ENCODE results near the gene PXDN.

Gene PXDN

DNA sequence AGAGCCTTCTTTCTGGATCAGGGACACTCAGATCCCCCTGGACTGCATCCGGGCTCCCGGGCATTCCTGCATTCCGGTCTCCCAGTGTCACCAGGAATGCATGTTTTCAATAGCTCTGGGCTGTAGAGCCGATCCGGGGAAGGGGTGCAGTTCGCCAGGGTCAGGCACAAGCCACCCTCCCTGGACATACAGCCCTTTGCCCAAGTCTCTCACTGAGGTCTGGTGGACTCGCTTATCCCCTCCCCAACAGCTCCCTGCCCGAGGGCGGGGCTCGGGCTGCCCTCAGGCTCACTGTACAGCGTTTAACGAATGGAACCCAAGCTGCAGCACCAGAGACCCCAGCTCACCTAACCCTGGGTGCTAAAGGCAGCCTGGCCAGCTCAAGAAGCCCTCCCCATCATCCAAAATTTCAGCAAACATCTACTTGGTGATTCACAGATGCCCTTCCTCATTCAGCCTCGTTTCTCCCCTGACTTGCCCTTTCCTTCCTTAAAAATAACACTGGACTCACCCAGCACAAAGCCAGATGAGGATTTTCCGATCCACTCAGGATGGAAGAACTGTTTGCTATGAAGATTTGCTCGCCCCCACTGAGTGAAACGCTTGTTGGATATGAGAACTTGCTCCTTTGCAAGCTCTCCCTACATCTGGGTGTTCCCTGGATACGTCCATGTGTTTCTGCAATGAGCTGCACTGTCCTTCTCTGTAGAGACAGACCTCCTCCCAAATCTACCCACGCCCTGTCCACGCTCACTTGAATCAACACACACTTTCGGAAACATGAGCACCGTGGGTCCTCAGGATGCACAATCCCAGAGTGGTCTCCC is 58.1 kb downstream of the PXDN start:
- TF ChIP-seq, protein P1, sequence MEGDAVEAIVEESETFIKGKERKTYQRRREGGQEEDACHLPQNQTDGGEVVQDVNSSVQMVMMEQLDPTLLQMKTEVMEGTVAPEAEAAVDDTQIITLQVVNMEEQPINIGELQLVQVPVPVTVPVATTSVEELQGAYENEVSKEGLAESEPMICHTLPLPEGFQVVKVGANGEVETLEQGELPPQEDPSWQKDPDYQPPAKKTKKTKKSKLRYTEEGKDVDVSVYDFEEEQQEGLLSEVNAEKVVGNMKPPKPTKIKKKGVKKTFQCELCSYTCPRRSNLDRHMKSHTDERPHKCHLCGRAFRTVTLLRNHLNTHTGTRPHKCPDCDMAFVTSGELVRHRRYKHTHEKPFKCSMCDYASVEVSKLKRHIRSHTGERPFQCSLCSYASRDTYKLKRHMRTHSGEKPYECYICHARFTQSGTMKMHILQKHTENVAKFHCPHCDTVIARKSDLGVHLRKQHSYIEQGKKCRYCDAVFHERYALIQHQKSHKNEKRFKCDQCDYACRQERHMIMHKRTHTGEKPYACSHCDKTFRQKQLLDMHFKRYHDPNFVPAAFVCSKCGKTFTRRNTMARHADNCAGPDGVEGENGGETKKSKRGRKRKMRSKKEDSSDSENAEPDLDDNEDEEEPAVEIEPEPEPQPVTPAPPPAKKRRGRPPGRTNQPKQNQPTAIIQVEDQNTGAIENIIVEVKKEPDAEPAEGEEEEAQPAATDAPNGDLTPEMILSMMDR (IDR thresholded peaks at IDR 0.05; ENCODE audit: control insufficient read depth, insufficient read depth, low read depth, low read length, missing control alignments) = no peak
- no peak overlapping the region for H3K4me3 ChIP-seq (ENCODE audit: control insufficient read depth, low read depth, low read length)
- no peak for DNase-seq (ENCODE audit: low read depth)

DNA sequence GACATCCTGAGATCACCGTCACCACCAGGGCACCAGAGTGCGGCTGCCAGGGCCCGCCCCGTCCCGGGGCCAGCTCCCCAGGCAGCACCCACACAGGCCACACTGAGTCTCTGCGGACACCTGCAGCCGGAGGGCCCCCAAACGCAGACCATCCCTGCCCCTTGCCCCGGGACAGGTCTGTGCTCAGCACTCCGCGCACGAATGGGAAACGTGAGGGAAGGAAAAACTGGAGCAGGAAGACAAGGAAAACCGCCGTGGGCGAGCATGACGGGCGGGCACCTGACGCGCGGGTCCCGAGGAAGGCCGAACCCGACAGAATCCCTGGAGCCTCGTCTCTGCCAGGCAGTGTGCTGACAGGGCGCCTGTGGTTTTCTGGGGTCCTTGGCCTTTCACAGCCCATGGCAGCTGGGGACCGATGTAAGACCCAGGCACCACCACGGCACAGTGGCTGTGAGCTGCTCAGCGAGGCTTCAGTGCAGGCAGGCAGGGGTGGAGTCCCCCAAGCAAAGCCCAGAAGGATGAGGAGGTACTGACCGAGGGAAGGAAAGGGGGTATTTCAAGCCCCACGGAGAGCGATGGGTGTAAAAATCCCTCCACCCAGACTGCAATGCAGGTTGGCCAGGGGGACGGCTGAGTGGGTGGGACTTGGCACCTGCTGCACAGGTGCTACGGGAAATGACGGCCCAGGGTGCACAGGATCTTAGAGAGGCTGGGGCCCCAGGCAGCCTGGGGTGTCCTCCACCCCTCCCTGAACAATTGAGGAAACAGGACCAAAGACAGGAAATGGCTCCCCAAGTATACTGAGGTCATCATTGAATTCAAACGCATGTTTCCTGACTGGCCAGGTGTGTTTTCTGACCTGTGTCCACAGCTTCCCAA is 59.0 kb downstream of the PXDN start:
- TF ChIP-seq, protein P1 (IDR thresholded peaks at IDR 0.05; ENCODE audit: control insufficient read depth, insufficient read depth, low read depth, low read length, missing control alignments) = no peak
- H3K4me3 ChIP-seq (ENCODE audit: control insufficient read depth, low read depth, low read length) = no peak overlapping the region
- no peak for DNase-seq (ENCODE audit: low read depth)

DNA sequence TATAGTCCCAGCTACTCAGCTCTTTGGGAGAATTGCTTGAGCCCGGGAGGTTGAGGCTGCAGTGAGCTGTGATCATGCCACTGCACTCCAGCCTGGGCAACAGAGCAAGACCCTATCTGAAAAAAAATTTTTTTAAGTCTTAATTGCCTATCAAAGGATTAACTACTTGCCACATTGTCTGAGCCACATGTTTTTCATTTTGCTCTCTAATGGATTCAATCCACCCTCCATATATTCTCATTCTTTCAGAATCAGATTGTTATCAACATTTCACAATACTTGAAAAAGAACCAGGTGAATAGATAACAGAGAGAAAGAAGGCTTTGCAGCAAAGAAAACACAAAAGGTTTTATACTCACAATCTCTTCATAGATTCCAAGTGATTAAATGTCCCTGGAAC is 61.0 kb downstream of the PXDN start:
- TF ChIP-seq, protein P1 (IDR thresholded peaks at IDR 0.05; ENCODE audit: control insufficient read depth, insufficient read depth, low read depth, low read length, missing control alignments) = no peak
- DNase-seq (ENCODE audit: low read depth) = no peak
- no peak overlapping the region for H3K4me3 ChIP-seq (ENCODE audit: control insufficient read depth, low read depth, low read length)

DNA sequence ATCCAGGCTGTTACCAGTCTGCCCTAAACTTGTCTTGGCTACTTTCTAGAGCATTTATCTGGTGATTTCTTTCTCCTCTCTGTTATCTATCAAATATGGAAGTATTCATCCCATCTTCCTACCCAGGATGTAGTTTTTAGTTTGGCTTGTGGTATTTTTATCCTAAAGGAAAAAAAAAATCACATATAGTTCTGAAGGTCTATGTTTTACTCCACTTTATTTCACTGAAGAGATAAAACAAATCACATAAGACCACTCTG is 62.2 kb downstream of the PXDN start:
- TF ChIP-seq, protein P1 (IDR thresholded peaks at IDR 0.05; ENCODE audit: control insufficient read depth, insufficient read depth, low read depth, low read length, missing control alignments) = no peak

DNA sequence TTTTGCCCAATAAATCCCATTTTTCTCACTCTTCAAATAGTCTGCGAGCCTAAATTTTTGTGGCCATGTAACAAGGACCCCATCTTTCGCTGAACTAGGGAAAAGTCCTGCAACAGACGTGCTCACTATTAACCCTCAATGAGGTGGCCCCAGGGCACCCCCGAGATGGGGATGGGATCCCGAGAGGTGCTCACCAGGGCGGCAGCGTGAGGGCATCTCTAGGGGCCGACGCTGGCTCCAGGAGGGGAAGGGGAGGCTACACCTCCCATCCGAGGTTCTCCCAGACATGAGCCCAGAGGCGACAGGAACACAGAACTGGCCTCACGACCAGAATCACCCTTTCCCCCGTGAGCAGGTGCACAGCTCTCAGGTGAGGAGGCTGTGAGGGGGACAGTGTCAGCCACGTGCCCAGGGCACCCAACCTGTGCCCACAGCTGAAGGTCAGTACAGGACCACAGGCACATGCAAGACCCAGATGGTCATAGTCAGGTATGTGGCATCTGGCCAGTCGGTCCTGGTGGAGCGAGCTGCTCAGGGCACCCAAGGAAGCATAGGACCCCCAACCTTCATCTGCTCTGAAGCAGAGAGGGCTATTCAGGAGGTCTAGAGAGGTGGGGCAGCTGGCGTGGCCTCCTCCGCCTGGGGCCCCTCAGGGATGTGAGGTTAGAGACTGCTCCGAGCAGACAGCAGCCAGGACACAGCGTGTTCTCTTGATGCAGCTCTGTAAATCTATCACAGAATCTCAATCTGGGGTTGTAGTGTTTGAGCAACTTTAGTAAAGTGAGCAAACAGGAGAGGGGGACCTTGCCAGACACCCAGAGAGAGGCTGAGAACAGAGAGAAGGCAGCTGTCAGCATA is 62.8 kb downstream of the PXDN start:
- TF ChIP-seq, protein P1 (IDR thresholded peaks at IDR 0.05; ENCODE audit: control insufficient read depth, insufficient read depth, low read depth, low read length, missing control alignments) = no peak
- H3K4me3 ChIP-seq (ENCODE audit: control insufficient read depth, low read depth, low read length) = no peak overlapping the region
- DNase-seq (ENCODE audit: low read depth) = no peak

More for the DNA sequence above, 62.2 kb downstream of the PXDN start:
- no peak for DNase-seq (ENCODE audit: low read depth)
- no peak overlapping the region for H3K4me3 ChIP-seq (ENCODE audit: control insufficient read depth, low read depth, low read length)

DNA sequence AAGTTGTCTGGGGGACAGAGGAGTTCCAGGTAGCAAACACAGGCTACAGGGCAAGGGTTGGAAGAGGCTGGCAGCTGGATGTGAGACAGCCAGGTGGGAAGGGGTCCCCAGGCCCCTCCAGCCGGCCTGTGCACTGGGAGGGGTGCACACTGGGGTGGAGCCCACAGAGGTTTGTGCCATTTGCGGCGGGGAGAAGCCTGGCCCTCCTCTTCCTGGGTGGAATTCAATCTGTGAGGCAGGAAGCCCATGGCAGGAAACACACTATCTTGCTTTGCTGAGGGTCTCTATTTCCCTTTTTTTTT is 63.3 kb downstream of the PXDN start:
- no peak for DNase-seq (ENCODE audit: low read depth)
- no peak overlapping the region for H3K4me3 ChIP-seq (ENCODE audit: control insufficient read depth, low read depth, low read length)
- TF ChIP-seq, protein P1 (IDR thresholded peaks at IDR 0.05; ENCODE audit: control insufficient read depth, insufficient read depth, low read depth, low read length, missing control alignments) = no peak
